Measurements from ENCODE around the gene PALD1.

- no peak for TF ChIP-seq CTCF (IDR thresholded peaks at IDR 0.05)
- TF ChIP-seq EP300 (IDR thresholded peaks at IDR 0.05) = no peak
These were observed 15.2 kb downstream of the PALD1 start for GRCh38 chr10:70493660-70494234.

All from tibial nerve (tissue), 4 donors.